NAMALWA (cell line): ENCODE measurements around the gene APOL3.
A peak's percentile ranks its signal among the peaks of the same experiment; 100 is the strongest.
"Not testable (repeated sequence)": the region's sequence is repeated elsewhere in the genome, so short reads cannot be mapped to it uniquely, and the experiment has no call there.

Experiments
- DNase-seq: peaks from one replicate; pipeline ENCODE4 v3.0.0-alpha.2; 2015; ENCODE audit warnings: low spot score

The APOL3 gene, protein sequence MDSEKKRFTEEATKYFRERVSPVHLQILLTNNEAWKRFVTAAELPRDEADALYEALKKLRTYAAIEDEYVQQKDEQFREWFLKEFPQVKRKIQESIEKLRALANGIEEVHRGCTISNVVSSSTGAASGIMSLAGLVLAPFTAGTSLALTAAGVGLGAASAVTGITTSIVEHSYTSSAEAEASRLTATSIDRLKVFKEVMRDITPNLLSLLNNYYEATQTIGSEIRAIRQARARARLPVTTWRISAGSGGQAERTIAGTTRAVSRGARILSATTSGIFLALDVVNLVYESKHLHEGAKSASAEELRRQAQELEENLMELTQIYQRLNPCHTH

DNA sequence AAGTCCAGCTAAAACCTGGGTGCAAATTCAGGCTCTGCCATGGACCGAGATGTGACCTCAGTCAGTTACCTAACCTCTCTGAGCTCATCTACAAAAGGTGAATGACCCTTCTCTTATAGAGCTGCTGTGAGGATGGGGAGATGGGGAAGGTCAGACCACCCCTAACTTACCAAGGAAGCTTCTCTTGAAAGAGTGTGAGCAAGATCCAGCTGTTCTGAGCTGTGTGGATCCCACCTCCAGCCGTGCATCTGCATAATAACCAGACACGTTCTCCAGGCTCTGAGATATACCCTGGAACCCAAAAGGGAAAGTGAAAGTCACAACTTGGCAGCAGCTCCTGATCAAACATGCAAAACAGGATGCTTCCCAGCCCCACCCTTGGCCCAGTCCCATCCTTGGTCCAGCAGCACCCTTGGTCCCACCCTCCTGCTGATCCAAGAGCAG lies at the start of gene APOL3:
Gene APOL3 (minus strand): TSS at position 257 of the 444 bp plus-strand sequence. CDS start 11,700 bp downstream, outside the sequence.
- DNase-seq = peak; percentile 44

DNA sequence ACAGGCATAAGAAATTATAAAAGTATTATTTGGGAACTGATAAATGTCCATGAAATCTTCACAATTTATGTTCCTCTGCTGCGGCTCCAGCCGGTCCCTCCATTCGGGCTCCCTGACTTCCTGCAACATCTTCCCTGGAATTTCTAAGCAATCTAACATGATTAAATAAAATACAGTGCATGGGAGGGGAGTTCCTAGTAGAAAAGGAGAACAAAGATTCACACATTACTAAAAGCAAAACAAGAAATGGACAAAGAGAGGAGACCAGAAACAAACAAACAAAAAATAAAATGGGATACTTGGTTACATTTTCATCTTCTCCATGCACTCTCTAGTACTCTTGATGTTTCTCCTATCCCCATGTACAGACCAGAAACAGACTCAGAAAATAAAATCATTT lies 49.7 kb upstream of the APOL3 start:
- no peak for DNase-seq

DNA sequence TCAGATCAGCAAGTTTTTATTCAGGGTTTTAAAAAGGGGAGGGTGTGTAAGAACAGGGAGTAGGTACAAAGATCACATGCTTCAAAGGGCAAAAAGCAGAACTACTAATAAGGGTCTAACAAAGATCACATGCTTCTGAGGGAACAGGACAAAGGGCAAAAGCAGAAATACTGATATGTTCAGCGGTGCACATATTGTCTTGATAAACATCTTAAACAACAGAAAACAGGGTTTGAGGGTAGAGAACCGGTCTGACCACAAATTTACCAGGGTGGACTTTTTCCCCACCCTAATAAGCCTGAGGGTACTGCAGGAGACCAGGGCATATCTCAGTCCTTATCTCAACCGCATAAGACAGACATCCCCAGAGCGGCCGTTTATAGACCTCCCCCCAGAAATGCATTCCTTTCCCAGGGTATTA lies 48.9 kb upstream of the APOL3 start:
- DNase-seq = not testable (repeated sequence)

DNA sequence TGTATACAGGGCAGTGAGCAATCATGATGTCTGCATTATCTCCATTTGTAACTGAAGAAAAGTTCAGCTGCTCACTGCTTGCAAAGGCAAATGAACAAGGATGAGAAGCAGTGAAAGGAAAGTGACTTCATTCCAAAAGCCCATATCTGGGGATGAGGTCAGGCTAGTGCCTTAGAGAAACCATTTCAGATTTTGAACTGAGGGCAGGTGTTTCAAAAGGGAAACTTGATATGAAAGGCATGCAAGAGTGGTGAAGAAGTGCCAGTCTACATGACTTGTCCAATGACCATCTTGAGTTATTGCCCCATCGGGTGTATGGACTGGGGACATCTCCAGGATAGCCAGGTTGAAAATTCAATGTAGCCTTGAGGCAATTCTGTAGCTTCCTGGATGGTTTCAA lies 48.4 kb upstream of the APOL3 start:
- DNase-seq = no peak

DNA sequence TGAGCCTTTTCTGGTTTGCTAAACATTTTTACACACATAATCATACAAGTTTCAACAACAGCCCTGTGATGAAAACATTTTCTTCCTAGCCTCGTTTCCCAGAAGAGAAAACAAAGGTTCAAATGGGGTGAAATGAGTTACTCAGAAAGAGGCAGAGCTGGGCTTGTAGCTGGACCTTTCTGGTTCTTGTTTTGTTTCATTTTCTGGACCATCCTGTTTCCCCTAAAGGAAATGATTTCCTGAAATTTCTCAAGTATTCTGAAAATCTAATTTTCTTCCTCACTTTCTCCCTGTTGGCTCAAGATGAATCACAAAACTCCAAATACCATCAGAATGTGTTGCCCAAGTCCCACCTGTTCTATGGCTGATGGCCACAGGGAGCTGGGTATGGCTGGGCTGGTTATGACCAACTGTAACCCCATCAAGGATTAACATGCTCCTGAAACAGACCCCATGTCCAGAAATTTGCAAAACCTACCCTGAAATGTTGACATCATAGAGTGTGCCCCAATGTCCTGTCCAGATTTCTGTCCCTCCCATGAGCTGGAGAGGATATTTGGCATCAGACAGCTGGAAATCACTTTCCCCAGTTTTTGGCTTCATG lies 47.7 kb upstream of the APOL3 start:
- DNase-seq = no peak

DNA sequence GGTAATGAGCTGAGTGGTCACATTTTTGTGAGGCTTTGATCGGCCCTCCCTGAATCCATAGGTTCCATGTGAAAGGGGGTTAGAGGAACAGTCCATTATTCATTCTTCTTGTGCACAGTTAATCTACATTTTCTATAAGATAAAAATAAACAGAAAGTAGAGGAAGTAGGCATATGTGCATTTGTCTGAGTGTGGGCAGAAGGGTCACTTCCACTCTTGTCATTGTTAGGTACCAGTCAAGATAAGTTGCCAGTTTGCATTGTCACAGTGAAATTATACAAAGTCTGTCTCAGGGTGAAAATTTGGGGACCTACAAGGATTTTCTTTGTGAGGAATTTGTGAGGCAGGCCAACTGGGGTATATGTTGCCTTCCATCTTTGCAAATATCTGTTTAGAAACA lies 45.7 kb upstream of the APOL3 start:
- DNase-seq = no peak

DNA sequence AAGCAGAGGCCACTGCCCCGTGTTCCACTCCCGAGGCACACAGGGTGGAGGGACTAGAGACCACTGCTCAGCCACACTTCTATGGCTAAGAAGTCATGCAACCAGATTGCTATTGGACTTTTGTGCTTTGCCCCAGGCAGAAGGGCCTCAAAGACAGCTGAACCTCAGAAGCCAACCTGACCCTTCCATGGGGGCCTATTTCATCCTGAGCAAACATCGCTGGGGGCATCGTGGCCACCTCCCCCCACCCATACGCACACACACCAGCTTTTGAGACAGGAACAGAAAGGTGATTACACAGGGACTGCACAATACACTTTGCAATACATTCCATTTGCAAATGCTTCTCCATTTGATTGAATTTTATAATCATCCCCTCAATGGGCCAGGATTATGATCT lies 45.0 kb upstream of the APOL3 start:
- DNase-seq = not testable (repeated sequence)

DNA sequence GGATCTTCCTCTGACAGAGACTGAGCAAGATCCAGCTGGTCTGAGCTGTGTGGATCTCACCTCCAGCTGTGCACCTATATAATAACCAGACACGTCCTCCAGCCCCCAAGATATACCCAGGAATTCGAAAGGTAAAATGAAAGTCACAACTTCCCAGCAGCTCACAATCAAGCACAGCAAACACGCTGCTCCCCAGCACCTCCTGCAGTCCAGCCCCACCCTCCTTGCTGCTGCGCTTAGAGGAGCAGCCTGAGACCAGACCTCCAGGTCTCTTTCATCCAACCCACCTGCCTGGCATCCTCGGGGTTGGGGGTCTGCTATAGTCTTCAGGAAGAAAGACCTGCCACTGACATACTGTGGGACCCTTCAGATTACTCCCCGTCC lies 44.1 kb upstream of the APOL3 start:
- DNase-seq = no peak

DNA sequence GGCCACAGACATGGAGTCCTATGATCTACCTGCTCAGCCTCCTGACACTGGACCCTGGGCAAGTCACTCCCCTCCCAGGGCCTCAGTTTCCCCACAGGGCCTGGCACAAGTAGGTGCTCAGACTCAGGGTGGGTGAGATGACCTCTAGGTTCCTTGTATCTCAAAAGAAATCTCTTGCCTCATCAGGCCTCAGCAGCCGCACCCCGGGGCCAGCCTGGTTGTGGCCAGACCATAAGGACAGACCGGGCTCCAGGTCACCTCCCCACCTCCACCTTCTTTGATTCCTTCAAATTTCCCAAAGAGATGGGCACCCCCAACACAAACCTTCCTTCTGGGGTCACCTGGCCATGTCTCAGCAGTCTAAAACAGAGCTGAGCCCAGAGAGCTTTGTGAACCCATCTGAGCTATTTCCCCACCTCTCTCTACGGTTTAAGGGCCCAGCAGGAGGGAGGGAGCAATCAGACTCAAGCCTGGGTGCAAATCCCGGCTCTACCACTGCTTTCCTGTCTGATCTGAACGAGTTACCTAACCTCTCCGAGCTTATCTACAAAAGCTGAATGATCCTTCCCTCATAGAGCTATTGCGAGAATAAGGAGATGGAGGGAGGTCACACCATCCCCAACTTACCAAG lies 43.6 kb upstream of the APOL3 start:
- DNase-seq = no peak

DNA sequence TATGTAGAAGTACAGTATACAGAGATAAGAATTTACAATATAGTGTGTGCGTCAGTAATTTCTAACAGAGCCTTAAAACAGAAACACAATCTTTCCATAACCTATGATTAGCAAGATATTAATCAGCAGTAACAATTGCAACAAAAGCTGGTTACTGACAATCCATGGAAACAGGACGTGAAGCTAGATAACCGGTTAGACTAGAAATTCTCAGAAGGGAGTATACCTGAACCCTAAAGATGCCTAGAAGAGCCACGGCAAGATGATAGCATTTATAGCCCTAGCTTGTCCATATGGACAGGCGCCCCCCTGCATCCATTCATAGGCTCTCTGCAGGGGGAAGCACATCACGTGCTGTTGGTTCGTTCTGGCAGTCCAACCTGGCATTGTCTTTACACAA lies 42.9 kb upstream of the APOL3 start:
- DNase-seq = not testable (repeated sequence)

DNA sequence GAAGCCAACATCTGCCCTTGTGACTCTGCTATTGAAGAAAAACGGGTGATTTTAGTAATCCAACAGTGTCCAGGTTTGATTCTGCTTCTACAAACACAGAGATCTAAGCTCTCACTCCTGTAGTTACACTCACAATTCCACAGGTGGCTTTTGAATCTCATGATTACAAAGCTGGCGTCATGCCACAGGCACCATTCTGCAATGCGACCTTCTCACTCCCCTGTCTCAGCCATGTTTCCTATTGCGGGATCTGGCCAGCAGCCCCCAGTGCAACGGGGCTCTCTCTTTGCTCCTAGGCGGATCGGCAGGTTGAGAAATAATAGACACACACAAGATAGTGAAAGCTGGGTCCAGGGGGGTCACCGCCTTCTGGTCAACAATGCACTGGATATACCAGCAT lies 42.4 kb upstream of the APOL3 start:
- peak; percentile 21 for DNase-seq

DNA sequence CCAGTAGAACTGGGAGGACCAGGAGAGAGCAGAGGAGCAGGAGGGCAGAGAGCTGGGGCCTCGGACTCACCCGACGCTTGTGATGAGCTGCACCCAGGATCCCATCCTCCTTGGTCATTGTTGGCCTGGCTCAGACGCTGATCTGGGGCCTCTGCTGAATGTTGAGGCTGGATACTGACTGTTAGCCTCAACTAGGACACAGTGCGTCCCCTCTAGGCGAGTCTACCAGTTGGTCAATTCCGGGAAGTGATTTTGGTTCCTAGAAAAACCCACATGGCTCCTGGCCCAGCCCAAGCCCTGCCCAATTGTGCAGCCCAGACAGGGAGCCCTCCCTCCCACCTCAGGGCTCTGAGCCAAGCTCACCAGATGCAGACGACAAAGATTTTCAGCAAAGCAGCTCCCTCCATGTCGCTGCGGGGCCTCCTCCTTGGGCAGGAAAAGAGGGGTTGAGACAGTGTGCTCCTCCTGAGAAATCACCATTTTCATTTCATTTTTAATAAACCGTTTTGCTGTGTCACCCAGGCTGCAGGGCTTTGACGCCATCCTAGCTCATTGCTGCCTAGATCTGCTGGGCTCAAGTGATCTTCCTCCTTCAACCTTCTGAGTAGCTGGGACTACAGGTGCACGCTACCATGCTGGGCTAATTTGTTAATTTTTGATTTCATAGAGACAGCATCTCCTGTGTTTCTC lies 41.2 kb upstream of the APOL3 start, which contains the start of gene APOL4:
Gene APOL4 (minus strand): TSS at position 180 of the 690 bp plus-strand sequence. CDS start 75 bp downstream, at position 105.
- no peak for DNase-seq

DNA sequence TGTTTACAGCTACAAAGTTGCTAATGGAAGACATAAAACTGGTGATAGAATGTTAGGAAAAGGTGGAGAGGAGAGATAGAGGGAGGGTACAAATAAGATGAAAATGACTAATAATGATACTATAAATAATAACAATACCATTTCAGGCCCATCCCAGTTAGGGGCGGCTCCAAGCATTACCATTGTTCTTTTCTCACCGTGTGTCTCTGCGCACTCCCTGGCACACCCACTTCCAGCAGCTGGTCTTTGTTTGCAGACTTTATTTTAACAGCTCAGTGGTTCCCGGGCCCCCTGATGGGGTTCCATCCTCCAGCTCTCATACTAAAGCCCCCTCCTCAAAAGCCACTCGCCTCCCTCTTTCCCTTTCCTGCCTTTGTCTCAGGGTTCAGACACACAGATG lies 40.5 kb upstream of the APOL3 start:
- DNase-seq = not testable (repeated sequence)

DNA sequence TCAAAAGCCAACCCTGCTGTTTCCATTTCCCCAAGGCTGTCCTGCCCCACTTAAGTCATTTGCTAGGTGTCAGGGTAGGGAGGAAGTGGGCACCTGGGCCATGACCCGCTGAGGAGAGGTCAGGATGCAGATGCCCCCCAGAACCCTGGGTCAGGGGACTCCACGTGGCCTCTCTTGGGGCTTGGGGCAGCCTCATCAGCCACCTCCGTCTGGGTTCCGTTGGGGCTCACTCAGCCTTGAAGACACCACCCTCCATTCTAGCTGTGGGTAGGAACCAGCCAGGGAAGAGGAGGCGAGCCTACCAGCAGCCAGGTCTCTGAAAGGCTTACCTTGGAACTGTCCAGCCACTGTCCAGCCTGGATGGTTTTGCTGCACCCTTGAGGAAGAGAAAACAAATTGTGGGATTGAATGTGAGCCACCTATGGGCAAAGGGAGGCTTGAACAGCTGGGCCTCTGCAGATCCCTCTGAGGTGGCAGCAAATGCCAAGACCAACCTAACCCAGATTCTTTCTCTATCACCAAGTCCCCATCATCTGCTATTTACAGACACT lies 38.5 kb upstream of the APOL3 start:
- DNase-seq = no peak

DNA sequence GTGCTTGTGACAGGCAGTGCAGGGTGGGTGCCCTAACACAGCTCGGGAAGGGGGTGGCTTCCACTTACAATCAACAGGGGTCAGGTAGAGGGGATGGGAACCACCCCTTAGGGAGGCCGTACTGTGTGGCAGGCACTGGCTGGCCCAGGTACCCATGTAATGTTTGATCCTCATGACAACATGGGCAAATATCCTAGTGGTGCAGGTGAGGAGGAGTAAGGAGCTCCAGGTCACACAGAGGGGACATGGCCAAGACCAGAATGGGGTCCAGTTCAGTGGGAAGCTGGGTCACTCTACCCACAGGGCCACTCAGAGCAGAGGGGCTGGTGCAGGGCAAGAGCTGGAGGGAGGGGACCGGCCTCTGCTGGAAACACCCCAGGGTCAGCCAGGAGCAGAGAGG lies 38.0 kb upstream of the APOL3 start:
- no peak for DNase-seq

DNA sequence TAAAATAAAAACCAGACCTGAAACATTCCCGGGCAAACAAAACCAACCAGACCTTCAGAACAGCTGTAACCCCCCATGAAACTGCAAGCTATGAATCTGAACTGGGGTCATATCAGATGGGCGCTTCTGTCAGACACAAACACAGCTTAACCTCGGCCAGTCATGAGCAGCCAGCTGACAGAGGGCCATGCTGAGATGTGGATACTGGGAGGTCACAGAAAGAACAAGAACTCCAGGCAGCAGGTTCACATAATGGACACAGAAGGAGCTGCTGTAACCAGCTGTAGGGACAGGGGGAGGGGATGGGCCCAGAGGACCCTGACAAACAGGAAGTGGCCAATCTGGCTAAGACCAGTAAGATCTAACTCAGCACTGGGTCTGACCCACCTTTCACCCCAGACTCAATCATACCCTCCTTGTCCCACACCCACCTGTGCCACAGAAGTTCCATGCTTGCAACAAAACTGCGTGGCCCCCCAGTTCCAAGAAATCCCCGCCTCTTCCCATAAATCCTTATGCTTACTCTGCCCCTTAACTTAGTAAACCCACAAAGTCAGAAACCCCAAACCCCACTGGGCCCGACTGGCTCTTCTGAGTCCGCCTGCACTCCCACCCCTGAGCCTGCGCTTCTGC lies 37.1 kb upstream of the APOL3 start:
- DNase-seq = no peak

DNA sequence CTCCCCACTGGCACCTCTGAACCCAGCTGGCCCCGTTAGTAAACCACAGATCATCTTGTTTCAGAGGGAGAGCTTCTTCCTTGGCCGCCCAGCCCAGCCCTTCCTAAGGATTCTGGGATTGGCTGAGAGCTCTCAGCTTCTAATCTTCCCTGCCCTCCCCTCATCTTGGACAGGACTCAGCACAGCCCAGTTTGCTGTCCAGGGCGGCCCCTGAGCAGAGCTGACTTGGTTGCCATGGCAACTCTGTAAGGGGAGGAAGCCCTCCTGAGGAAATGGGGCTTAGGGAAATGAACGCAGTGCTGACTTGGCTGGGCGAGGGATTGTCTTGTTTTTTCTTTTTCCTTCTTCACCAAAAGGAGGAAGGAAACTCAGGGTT lies 36.5 kb upstream of the APOL3 start:
- DNase-seq = peak; percentile 34

DNA sequence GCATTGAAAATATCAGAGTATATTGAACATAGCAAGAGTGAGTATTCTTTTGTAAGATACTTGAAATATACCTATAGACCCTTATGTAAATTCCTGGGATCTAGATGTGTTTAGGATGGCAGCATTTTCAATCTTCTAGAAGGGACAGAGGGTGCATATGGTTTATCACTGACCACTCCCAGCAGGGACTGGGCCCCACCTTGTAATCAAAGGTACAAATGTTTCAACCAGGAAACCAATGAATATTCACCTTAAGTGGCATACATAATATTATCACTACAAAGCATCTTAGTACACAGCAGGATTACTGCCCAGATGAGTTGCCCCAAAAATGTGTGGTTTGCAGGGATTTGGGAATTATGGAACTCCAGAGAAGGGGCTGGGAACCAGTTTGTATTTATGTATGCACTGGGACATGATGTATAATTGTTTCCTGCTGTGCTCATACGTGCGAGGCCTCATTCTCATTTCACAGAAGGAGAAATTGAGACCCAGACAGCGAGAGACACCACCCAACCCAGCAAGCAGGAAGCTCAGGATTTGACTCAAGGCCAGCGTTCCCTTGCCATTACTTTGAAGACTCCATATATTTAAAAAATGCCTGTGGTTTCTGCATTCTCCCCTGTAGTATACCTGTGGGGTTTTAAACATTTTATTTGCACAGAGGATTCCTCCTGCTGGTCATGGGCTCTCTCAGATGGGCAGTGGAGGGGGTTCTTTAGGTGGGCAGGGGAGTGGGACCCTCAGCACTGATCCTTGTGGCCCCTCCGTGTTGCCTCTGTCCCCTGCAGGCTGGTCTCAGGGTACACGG lies 35.9 kb upstream of the APOL3 start:
- DNase-seq = no peak

DNA sequence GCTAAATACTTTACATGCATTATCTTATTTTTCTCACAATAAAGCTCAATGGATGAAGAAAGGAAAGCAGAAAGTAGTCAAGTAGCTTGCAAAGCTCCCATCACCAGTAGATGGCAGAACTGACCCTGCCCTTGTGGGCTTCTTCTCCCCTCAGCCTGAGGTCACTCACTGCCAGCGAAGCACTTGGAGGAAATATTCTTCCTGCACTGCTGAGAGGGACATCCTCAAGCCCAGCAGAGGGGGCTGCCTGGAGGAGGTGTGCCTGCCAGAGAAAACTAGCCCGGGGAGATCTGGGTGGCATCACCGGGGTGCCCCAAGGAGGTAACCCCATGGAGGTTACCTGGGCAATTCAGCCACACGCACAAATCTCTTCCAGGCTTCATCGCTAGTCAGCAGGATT lies 34.4 kb upstream of the APOL3 start:
- peak; percentile 60 for DNase-seq

DNA sequence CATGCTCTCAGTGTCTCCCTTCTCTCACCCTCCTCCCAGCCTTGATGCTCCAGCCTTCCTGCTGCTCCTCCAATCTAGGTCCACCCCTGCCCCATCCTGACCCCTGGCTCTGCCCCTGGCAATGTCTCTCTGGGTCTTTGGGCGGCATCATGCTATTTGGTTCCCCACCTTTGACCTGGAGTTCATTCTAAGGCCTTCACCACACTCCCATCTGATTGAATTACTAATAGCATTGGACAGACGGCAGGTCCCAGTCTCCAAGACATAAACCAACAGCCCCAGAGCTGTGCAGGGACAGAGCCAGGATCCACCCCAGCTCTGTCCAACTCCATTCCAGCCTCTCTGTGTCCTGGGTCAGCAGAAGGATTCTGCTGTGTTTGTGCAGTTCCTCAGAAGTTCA lies 33.8 kb upstream of the APOL3 start:
- DNase-seq = no peak

DNA sequence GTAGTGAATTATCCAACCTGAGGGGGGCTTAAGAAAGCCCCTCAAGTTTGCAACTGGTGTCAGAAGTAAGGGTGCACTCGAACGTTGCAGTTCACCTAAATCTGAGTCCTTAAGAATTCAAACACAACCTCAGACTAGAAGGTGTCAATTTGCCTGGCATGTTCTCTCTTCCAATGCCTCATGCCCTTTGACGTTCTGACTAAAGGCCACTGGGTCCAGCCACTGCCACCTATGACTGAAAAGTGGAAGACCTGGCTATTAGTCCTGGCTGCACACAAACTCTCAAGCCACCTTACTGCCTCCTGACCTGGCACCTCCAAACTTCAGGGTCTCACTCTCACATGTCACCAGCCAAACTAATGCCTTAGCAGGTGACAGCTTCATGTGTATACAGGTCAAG lies 33.0 kb upstream of the APOL3 start:
- DNase-seq = no peak
